ENCODE data around the gene PKP1. TPM values are rescaled to one million over a fixed set of nuclear protein-coding genes. Genes with fewer than 3 reads are reported as not detected.

The PKP1 gene
- total RNA-seq, 6 experiments from 2014 or later = not detected

- TF ChIP-seq CTCF (IDR thresholded peaks at IDR 0.05) = no peak
- no peak for DNase-seq
- Mint-ChIP-seq H3K27ac (no peak overlapping the region), H3K9me3 (no peaks in the 10 kb centered on the region), H3K4me3 (no peak overlapping the region), H3K4me1 (ENCODE audit: low read depth) (no peaks in the 10 kb centered on the region), H3K27me3 (ENCODE audit: insufficient read depth) (peaks cover 30% of the 10 kb centered on the region), H3K36me3 (ENCODE audit: low read depth) (no peaks in the 10 kb centered on the region)
Measured at GRCh38 chr1:201349092-201349491, 65.8 kb downstream of the PKP1 start.

- H3K4me1 Mint-ChIP-seq (ENCODE audit: low read depth) = no peaks in the 10 kb centered on the region
Measured at GRCh38 chr1:201350361-201350725, 67.0 kb downstream of the PKP1 start.

GRCh38 chr1:201350884-201351283, 67.6 kb downstream of the PKP1 start:
- TF ChIP-seq CTCF (IDR thresholded peaks at IDR 0.05) = no peak
- DNase-seq = no peak
- no peaks in the 10 kb centered on the region for H3K4me1 Mint-ChIP-seq (ENCODE audit: low read depth)
- H3K4me3 Mint-ChIP-seq = no peak overlapping the region
- no peak overlapping the region for H3K27ac Mint-ChIP-seq
- peaks cover 35% of the 10 kb centered on the region for H3K27me3 Mint-ChIP-seq (ENCODE audit: insufficient read depth)
- H3K9me3 Mint-ChIP-seq = no peaks in the 10 kb centered on the region
- no peaks in the 10 kb centered on the region for H3K36me3 Mint-ChIP-seq (ENCODE audit: low read depth)

More at GRCh38 chr1:201350361-201350725, 67.0 kb downstream of the PKP1 start:
- TF ChIP-seq CTCF (IDR thresholded peaks at IDR 0.05) = no peak
- DNase-seq = no peak
- H3K9me3 Mint-ChIP-seq = no peaks in the 10 kb centered on the region
- no peak overlapping the region for H3K27ac Mint-ChIP-seq
- H3K36me3 Mint-ChIP-seq (ENCODE audit: low read depth) = no peaks in the 10 kb centered on the region
- H3K4me3 Mint-ChIP-seq = no peak overlapping the region
- H3K27me3 Mint-ChIP-seq (ENCODE audit: insufficient read depth) = peaks cover 30% of the 10 kb centered on the region

GRCh38 chr1:201351617-201352016, 68.3 kb downstream of the PKP1 start:
- H3K36me3 Mint-ChIP-seq (ENCODE audit: low read depth) = no peaks in the 10 kb centered on the region
- H3K27me3 Mint-ChIP-seq (ENCODE audit: insufficient read depth) = peaks cover 35% of the 10 kb centered on the region
- no peak overlapping the region for H3K27ac Mint-ChIP-seq
- no peak overlapping the region for H3K4me3 Mint-ChIP-seq
- no peak for DNase-seq
- no peaks in the 10 kb centered on the region for H3K4me1 Mint-ChIP-seq (ENCODE audit: low read depth)
- H3K9me3 Mint-ChIP-seq = no peaks in the 10 kb centered on the region
- TF ChIP-seq CTCF (IDR thresholded peaks at IDR 0.05) = no peak

GRCh38 chr1:201353186-201353940, 70.1 kb downstream of the PKP1 start:
- no peak for TF ChIP-seq CTCF (IDR thresholded peaks at IDR 0.05)
- no peak overlapping the region for H3K4me3 Mint-ChIP-seq
- no peak for DNase-seq
- H3K27me3 Mint-ChIP-seq (ENCODE audit: insufficient read depth) = peaks cover 38% of the 10 kb centered on the region
- no peak overlapping the region for H3K27ac Mint-ChIP-seq
- H3K4me1 Mint-ChIP-seq (ENCODE audit: low read depth) = no peaks in the 10 kb centered on the region
- no peaks in the 10 kb centered on the region for H3K36me3 Mint-ChIP-seq (ENCODE audit: low read depth)
- no peaks in the 10 kb centered on the region for H3K9me3 Mint-ChIP-seq

Measured in HFFc6 (cell line).